ENCODE measurements around the gene SERPINA1.

The SERPINA1 gene

DNA sequence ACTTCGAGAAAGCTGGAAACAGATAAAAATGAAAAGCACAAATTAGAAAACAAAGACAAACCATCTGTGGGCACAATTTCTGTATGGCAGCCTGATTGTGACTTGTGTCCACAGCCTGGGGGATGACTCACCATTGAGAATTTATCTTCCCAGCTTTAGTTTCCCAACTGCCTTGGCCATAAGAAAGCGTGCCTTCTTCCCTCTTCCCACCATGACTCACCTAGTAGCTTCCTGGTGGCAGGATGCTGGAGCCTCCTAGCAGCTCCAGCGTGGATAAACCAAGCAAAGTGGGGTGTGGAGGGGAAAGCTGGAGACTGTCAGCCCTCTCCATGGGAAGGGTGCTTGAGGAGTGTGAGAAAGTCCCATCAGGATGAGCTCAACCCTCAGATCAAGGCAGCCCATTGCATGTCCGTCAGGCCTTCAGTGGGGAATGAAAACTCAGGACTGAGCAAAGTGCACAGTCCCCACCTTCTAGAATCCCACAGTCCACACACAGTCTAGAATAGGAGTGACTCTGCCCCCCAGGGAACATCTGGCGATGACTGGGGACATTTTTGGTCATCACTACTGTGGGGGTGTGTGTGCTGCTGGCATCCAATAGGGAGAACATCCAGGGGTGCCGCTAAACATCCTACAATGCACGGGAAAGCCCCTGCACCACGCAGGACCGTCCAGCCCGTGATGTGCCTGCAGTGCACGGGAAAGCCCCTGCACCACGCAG lies 42.9 kb downstream of the SERPINA1 start:
- no peak for DNase-seq

DNA sequence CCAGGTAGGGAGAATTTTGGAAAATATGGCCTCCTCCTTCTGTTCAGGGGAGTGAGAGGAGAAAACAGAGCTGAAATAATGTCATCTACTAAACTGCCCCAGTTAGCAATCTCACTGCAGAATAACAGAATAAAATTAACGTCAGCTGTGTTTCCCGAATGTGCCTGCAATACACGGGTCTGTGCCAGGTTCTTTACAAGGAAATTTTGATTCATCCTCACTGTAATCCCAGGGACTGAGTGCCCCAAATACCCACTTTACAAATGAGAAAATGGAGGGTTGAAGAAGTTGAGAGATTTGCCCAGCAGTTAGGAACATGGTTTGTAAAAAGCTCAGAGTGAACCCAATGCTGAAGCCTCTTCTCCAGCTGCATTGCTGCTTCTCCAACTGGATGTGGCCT lies 44.0 kb downstream of the SERPINA1 start:
- DNase-seq = no peak

GRCh38 chr14:94343238-94344005 lies 45.0 kb downstream of the SERPINA1 start:
- DNase-seq = no peak

DNA sequence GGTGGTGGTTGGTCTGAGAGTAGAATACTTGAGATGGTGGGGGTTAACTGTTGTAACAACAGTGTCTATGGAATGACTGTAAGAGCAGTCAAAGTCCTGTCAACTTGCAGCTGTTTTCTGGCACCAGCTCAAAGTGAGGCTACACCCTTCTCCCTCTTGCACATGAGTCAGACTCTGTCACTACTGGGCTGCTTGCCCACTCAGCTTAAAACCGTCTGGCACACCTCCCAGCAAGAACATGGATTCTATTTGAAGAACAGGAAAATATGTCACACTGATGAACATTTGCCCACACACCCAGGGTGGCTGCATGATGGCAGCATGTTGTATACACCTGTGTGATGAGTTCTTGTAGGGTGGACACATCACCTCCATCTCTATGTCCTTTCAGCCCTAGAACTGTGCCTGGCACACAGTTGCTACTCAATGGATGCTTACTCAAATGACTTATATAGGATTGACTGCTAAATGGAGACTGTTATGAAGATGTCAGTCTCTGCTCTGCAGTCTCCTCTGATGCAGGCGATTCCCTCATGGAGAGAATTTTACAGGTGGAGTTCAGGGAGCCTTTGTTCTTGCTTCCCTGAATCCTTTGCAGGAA lies 46.0 kb downstream of the SERPINA1 start:
- no peak for DNase-seq

- DNase-seq = no peak
Measured at GRCh38 chr14:94341656-94342333, 46.6 kb downstream of the SERPINA1 start.

DNA sequence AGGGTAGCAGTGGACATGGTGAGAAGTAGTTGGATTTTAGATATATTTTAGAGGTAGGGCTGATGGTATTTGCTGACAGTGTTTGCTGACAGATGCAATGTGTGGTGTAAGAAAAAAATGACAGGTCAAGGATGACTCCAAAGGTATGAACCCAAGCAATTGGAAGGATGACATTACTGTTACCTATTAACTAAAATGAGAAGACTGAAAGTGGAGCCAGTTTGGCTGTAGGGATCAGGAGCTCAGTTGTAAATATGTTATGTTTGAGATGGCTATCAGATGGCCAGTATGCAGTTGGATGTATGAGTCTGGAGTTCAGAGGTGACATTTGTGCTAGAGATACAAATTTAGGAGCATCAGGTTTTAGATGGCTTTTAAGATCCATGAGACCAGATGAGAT lies 47.9 kb downstream of the SERPINA1 start:
- DNase-seq = no peak

- DNase-seq = no peak
Measured at GRCh38 chr14:94338023-94338422, 50.4 kb downstream of the SERPINA1 start.

DNA sequence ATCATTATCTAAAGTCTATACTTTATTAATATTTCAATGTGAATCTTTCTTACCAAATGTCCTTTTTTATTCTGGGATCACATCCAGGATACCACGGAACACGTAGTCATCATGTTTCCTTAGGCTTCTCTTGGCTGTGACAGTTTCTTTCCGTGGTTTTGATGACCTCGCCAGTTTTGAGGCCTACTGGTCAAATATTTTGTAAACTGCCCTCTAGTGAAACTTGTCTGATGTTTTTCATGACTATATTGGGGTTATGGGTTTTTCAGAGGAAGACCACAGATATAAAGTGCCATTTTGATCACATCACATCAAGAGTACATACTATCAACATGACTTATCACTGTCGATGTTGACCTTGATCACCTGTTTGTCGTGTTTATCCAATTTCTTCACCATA lies 51.1 kb downstream of the SERPINA1 start:
- no peak for DNase-seq

DNA sequence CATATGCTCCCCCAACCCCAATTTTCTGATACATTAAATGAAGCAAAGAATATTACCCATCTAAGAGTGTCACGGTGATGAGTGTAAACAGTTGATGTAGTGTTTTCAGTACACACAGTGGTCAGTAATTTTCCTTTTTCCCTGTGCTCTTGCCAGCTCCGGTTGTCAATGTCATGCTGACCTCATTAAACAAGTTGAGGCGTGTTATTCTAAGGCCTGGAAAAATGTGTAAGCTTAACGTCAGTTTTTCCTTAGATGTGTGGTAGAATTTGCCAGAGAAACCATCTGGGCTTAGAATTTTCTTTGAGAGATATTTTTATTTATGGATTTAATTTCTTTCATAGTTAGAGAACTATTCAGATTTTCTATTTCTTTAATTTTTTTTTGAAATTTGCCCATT lies 53.5 kb downstream of the SERPINA1 start:
- DNase-seq = no peak

DNA sequence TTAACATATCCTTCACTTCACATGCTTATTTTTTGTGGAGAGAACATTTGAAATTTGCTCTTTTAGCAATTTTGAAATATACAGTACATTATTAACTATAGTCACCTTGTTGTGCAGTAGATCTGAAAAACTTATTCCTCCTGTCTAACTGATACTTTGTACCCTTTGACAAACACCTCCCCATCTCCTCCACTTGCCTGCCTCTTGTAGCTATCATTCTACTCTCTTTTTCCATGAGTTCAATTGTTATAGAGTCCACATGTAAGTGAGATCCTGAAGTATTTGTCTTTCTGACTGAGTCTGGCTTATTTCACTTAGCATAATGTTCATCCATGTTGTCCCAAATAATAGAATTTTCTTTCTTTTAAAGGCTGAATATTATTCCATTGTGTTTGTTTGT lies 55.8 kb downstream of the SERPINA1 start:
- DNase-seq = no peak

DNA sequence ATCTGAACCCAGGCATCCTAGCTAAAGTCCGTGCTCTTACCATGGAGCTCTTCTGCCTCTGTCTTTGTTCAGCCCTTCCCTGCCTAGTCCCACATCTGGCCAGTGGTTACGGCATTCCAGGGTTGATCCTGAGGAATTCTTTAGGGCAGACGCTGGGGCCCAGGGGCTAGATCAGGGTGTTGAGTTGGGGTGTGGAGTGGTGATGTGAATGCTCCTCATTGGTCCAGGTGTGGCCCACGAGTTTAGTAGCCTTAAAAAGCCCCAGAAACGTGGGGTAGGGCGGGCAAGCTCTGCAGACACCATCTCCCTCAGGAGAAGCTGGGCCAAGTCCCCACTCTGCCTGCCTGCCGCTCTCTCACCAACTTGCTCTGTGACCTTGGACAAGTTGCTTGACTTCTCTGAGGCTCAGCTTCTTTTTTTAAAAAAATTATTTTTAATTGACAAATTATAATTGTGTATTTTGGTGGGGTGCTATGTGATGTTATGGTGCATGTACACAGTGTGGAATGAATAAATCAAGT lies 56.3 kb downstream of the SERPINA1 start:
- DNase-seq = no peak

DNA sequence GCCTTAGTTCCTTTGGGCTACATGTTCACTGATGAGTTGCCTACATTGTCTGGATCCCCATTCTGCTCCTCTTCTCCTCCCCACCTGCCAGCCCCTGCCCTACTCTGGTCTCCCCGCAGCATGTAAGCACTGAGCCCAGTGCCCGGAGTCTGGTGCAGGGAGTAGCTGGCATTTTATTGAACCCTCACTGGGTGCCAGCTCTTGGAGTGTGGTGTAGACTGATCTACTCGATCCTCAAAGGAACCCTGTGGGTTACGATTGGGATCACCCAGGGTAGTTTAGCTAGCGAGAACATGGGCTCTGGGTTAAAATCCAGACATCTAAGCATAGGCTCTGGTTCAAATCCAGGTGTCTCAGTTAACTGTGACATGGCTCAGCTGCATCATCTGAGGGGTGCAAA lies 56.9 kb downstream of the SERPINA1 start:
- no peak for DNase-seq

GRCh38 chr14:94330857-94331256 lies 57.5 kb downstream of the SERPINA1 start:
- no peak for DNase-seq

DNA sequence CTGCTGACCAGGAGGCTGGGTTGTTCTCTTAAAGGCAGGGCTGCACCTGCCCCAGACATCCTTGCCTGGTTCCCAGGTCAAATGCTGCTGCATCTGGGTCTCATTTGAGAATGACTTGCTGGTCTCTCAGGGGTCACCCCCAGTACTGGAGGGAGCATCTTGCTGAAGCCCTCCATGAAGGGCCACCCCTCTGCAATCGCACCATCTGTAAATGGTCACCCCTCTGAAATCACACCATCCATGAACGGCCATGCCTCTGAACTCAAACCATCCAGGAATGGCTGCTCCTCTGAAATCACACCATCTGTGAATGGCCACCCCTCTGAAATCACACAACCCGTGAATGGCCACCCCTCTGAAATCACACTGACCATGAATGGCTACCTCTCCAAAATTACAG lies 58.0 kb downstream of the SERPINA1 start:
- DNase-seq = no peak

DNA sequence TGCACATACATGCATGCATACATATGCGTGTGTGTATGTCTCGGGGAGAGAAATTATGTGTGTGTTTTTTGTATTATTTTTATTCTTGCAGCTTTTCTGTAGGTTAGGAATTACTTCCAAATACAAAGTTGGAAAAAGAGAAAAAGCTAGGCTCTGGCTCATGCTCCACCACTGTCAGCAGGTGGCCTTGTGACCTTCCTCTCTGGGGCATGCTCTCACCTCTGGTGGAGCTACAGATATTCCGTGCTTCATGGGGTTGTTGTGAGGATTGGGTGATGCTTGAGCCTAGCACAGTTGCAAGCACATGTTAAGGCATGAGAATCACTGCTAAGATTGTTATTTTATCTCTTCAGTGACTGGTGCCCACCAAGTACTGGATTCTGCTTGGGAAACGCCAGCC lies 58.5 kb downstream of the SERPINA1 start:
- DNase-seq = no peak

- DNase-seq = no peak
Measured at GRCh38 chr14:94328196-94328595, 60.2 kb downstream of the SERPINA1 start.
